A549 (cell line): ENCODE data around the gene BTN2A1. TPM values are rescaled to one million over a fixed set of nuclear protein-coding genes. Genes with fewer than 3 reads are reported as not detected.

ENCODE experiments used
- ATAC-seq, 2 experiments: fragments of 200-7000 bp in 1 of 2; fragments of >200 bp in 1 of 2; cut with Nextera tagmentation in 1 of 2; cut with Tn5 transposase in 1 of 2; 3 replicates each; pipeline versions ENCODE4 v1.8.0 to v1.9.1; 2018 to 2020; ENCODE audit warnings: mild to moderate bottlenecking in 1 of 2, moderate library complexity in 1 of 2
- CTCF ChIA-PET: fragments of 300-600 bp; sonication (Branson Sonifier 250); formaldehyde crosslinking; extraction: SDS; loops from one replicate; lab custom pipeline; 2021; ENCODE audit warnings: antibody characterized with exemption, inconsistent platforms; lab: Yijun Ruan, JAX
- POLR2A ChIA-PET: fragments of 350-600 bp; formaldehyde crosslinking; extraction: SDS; loops from one replicate; lab custom pipeline; 2021; ENCODE audit warnings: antibody characterized with exemption, inconsistent platforms; lab: Yijun Ruan, JAX
- DNase-seq, 2 experiments: peaks; one replicate each; pipeline versions ENCODE4 v3.0.0 to v3.0.0-alpha.2; 2011 to 2016; ENCODE audit warnings: low read depth in 1 of 2, low spot score in 1 of 2
- FAIRE-seq: peaks from 2 replicates; lab custom pipeline; 2011; peaks lifted over from hg19 to GRCh38; lab: Jason Lieb, UNC
- H3K27ac ChIP-seq, 2 experiments: fragments of >200 bp; sonication (Bioruptor Twin); formaldehyde crosslinking; 3 replicates each; pipeline ENCODE4 v1.5.1; 2016 to 2017
- H3K4me1 ChIP-seq: fragments of >200 bp; sonication (Bioruptor Twin); formaldehyde crosslinking; 3 replicates; pipeline ENCODE4 v1.6.1; 2016
- H3K4me2 ChIP-seq: fragments of >200 bp; sonication (Bioruptor Twin); formaldehyde crosslinking; 3 replicates; pipeline ENCODE4 v1.6.1; 2016
- H3K4me3 ChIP-seq: fragments of >200 bp; sonication (Bioruptor Twin); formaldehyde crosslinking; 3 replicates; pipeline ENCODE4 v1.5.1; 2016
- H3K9me3 ChIP-seq: fragments of >200 bp; sonication (Bioruptor Twin); formaldehyde crosslinking; 3 replicates; pipeline ENCODE4 v1.6.1; 2016
- CBX8 ChIP-seq: fragments of 200-600 bp; sonication (generic); IDR thresholded peaks from 2 replicates; pipeline ENCODE4 v1.6.1; 2016
- EHF ChIP-seq: fragments of 250-450 bp; sonication (Bioruptor Pico); IDR thresholded peaks from 2 replicates; pipeline ENCODE4 v1.5.0; 2020; ENCODE audit warnings: mild to moderate bottlenecking
- EP300 ChIP-seq, 2 experiments: fragments of >200 bp; sonication (Bioruptor Twin); formaldehyde crosslinking; IDR thresholded peaks; 2 replicates in 1 of 2; 3 replicates in 1 of 2; pipeline ENCODE4 v1.6.1; 2016 to 2017
- ESRRA ChIP-seq: fragments of 150-350 bp; IDR thresholded peaks from 2 replicates; pipeline ENCODE4 v1.6.1; 2014; ENCODE audit warnings: mild to moderate bottlenecking, low read length, borderline replicate concordance
- HEYL ChIP-seq: fragments of 250-450 bp; sonication (Bioruptor Pico); IDR thresholded peaks from 2 replicates; pipeline ENCODE4 v1.8.0; 2021; ENCODE audit warnings: mild to moderate bottlenecking, moderate library complexity
- HOXB13 ChIP-seq: fragments of 250-450 bp; sonication (Bioruptor Pico); IDR thresholded peaks from 2 replicates; pipeline ENCODE4 v1.5.0; 2020; ENCODE audit warnings: low read depth, mild to moderate bottlenecking, moderate library complexity
- HOXB5 ChIP-seq: fragments of 250-450 bp; sonication (Bioruptor Pico); IDR thresholded peaks from 2 replicates; pipeline ENCODE4 v1.5.0; 2020; ENCODE audit warnings: mild to moderate bottlenecking, moderate library complexity
- JUNB ChIP-seq: fragments of >200 bp; sonication (Bioruptor Twin); formaldehyde crosslinking; IDR thresholded peaks from 2 replicates; pipeline ENCODE4 v1.6.1; 2016
- KDM1A ChIP-seq: fragments of 200-600 bp; sonication (generic); IDR thresholded peaks from 2 replicates; pipeline ENCODE4 v1.6.1; 2016; ENCODE audit warnings: low read depth, mild to moderate bottlenecking
- KDM5A ChIP-seq: fragments of 200-600 bp; sonication (generic); IDR thresholded peaks from 2 replicates; pipeline ENCODE4 v1.6.1; 2016; ENCODE audit warnings: antibody characterized with exemption, mild to moderate bottlenecking
- MYC ChIP-seq: IDR thresholded peaks from 2 replicates; pipeline ENCODE4 v1.6.1; 2012; ENCODE audit warnings: mild to moderate bottlenecking, inconsistent platforms, low read length, improper control_type of control experiment, borderline replicate concordance
- NFE2L2 ChIP-seq: fragments of 150-350 bp; conservative IDR thresholded peaks from 2 replicates; pipeline ENCODE4 v1.6.1; 2014; ENCODE audit warnings: low read length
- NPAS2 ChIP-seq: fragments of 250-450 bp; sonication (Bioruptor Pico); IDR thresholded peaks from 2 replicates; pipeline ENCODE4 v1.8.0; 2022; ENCODE audit warnings: mild to moderate bottlenecking, moderate library complexity, borderline replicate concordance
- POLR2A ChIP-seq: IDR thresholded peaks from 2 replicates; pipeline ENCODE4 v1.6.1; 2012; ENCODE audit warnings: mild to moderate bottlenecking, low read length
- POLR2AphosphoS2 ChIP-seq: conservative IDR thresholded peaks from 2 replicates; pipeline ENCODE4 v1.6.1; 2012; ENCODE audit warnings: low read length, improper control_type of control experiment, inconsistent platforms
- RARB ChIP-seq: fragments of 250-450 bp; sonication (Bioruptor Pico); IDR thresholded peaks from 2 replicates; pipeline ENCODE4 v1.8.0; 2021; ENCODE audit warnings: mild to moderate bottlenecking, moderate library complexity
- RNF2 ChIP-seq: fragments of 200-600 bp; sonication (generic); IDR thresholded peaks from 2 replicates; pipeline ENCODE4 v1.6.1; 2016; ENCODE audit warnings: low read depth, mild to moderate bottlenecking, antibody characterized with exemption, moderate library complexity, borderline replicate concordance
- SMC3 ChIP-seq: fragments of >200 bp; sonication (Bioruptor Twin); formaldehyde crosslinking; IDR thresholded peaks from 3 replicates; pipeline ENCODE4 v1.6.1; 2018; ENCODE audit warnings: inconsistent platforms
- TP53 ChIP-seq: fragments of 250-450 bp; sonication (Bioruptor Pico); IDR thresholded peaks from 2 replicates; pipeline ENCODE4 v1.5.0; 2021; ENCODE audit warnings: mild to moderate bottlenecking, moderate library complexity
- ZSCAN20 ChIP-seq: fragments of 250-450 bp; sonication (Bioruptor Pico); IDR thresholded peaks from 2 replicates; pipeline ENCODE4 v1.8.0; 2022; ENCODE audit warnings: mild to moderate bottlenecking, moderate library complexity
- WGBS: methylation state at CpG from one replicate; pipeline ENCODE4 v1.1.6; 2017; ENCODE audit errors: missing lambda C conversion rate; 5-methylcytosine and 5-hydroxymethylcytosine counted together
- polyA plus RNA-seq, 4 experiments: library from polyadenylated mRNA; depleted of rRNA in 3 of 4; stranded (reverse); fragments of >200 nt; fragmentation: RNase III in 1 of 4; extraction: RNeasy Plus Mini Kit Qiagen cat#74134 plus additional on column Dnase treatment in 1 of 4; gene quantifications; 2 replicates in 3 of 4; 3 replicates in 1 of 4; pipeline ENCODE4 v1.2.3, GENCODE V29; 2011 to 2017
- TF ChIP-seq, protein P1 (sequence below): IDR thresholded peaks from 2 replicates; pipeline ENCODE4 v1.6.1; 2012
- TF ChIP-seq, protein P2 (sequence below): fragments of 150-350 bp; IDR thresholded peaks from 2 replicates; pipeline ENCODE4 v1.6.1; 2014; ENCODE audit warnings: low read depth, mild to moderate bottlenecking, low read length
- TF ChIP-seq, protein P3 (sequence below): fragments of 250-450 bp; sonication (Bioruptor Pico); IDR thresholded peaks from 2 replicates; pipeline ENCODE4 v1.5.0; 2021; ENCODE audit warnings: mild to moderate bottlenecking, moderate library complexity, borderline replicate concordance
- TF ChIP-seq, protein P4 (sequence below): fragments of 450-650 bp; IDR thresholded peaks from 2 replicates; pipeline ENCODE4 v1.6.1; 2014; ENCODE audit warnings: antibody characterized with exemption

Gene BTN2A1
- polyA plus RNA-seq, 2 of the 4 experiments (the other 2 are of a cell fraction): 20.3 to 20.7 TPM

DNA sequence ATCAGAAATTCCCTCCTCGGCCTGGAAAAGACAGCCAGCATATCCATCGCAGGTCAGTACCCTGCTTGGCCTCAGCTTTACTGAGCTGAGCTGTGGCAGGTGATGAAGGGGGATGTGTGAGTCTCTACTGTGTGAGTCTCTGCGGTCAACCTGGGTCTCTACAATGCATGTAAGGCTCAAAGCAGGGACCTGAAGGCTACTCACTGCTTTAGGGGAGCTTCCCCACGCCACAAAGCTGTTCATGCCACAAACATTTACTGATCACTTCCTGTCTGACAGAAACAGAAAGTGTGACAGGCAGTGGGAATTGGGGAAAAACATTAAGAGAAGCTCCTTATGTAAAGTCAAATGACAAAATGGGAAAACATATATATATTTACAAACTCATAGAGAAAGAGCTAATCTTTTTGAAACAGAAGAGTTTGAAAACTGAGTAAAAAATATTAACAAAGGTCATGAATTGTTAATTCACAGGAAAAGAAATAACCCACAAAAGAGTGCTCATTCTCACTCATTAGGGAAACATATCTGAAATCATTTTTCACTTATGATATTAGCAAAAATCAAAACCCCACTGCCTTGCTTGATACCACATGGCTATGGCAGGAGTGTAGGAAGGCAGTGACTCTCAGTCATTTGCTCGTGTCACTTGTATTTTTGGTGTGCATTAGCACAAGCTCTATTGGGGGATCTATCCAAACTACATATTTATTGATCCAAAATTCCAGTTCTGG, 11.7 kb upstream of the BTN2A1 start:
- TF ChIP-seq EP300 (IDR thresholded peaks at IDR 0.05): no peak
- no peak for TF ChIP-seq HOXB5
- TF ChIP-seq POLR2A: no peak
- no peak for TF ChIP-seq KDM5A
- TF ChIP-seq RNF2: no peak
- TF ChIP-seq KDM1A: no peak
- TF ChIP-seq RARB (CRISPR knock-in tag): no peak
- no peak for TF ChIP-seq JUNB
- TF ChIP-seq HOXB13 (CRISPR knock-in tag): no peak
- no peak for TF ChIP-seq CBX8
- TF ChIP-seq, protein P1, sequence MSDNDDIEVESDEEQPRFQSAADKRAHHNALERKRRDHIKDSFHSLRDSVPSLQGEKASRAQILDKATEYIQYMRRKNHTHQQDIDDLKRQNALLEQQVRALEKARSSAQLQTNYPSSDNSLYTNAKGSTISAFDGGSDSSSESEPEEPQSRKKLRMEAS: no peak
- TF ChIP-seq, protein P2, sequence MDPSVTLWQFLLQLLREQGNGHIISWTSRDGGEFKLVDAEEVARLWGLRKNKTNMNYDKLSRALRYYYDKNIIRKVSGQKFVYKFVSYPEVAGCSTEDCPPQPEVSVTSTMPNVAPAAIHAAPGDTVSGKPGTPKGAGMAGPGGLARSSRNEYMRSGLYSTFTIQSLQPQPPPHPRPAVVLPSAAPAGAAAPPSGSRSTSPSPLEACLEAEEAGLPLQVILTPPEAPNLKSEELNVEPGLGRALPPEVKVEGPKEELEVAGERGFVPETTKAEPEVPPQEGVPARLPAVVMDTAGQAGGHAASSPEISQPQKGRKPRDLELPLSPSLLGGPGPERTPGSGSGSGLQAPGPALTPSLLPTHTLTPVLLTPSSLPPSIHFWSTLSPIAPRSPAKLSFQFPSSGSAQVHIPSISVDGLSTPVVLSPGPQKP: no peak
- WGBS: 57% methylated on average over 5 of the region's 5 CpGs
- Histone ChIP-seq H3K4me3 (no peak overlapping the region), H3K4me1 (peaks cover under 1% of the 10 kb centered on the region; the same call in 1 of the 3 replicates), H3K4me2 (no peak overlapping the region), H3K9me3 (no peaks in the 10 kb centered on the region), H3K27ac (no peak overlapping the region)
- CTCF ChIA-PET: interaction anchor here (0.7 to 2.0 kb wide), 3 partner anchors 10 to 105 kb away, joined by 3 to 8 read pairs (median 4); no protein-coding TSS in a partner anchor
- ATAC-seq (no peak), DNase-seq (no peak), FAIRE-seq (no peak)
- POLR2A ChIA-PET: no interaction called here

DNA sequence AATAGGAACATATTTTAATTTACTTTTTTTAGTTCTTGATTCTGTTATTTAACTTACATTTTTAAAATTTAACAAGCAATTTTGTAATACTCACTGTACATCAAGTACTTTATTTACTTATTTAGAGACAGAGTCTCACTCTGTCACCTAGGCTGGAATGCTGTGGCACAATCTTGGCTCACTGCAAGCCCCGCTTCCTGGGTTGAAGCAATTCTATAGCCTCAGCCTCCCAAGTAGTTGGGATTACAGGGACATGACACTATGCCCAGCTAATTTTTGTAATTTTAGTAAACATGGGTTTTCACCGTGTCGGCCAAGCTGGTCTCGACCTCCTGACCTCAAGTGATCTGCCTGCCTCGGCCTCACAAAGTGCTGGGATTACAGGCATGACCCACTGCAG, 10.5 kb upstream of the BTN2A1 start:
- CTCF ChIA-PET: no interaction called here
- TF ChIP-seq, protein P3, sequence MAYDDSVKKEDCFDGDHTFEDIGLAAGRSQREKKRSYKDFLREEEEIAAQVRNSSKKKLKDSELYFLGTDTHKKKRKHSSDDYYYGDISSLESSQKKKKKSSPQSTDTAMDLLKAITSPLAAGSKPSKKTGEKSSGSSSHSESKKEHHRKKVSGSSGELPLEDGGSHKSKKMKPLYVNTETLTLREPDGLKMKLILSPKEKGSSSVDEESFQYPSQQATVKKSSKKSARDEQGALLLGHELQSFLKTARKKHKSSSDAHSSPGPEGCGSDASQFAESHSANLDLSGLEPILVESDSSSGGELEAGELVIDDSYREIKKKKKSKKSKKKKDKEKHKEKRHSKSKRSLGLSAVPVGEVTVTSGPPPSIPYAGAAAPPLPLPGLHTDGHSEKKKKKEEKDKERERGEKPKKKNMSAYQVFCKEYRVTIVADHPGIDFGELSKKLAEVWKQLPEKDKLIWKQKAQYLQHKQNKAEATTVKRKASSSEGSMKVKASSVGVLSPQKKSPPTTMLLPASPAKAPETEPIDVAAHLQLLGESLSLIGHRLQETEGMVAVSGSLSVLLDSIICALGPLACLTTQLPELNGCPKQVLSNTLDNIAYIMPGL (CRISPR knock-in tag): no peak
- TF ChIP-seq RARB (CRISPR knock-in tag): no peak
- TF ChIP-seq, protein P4, sequence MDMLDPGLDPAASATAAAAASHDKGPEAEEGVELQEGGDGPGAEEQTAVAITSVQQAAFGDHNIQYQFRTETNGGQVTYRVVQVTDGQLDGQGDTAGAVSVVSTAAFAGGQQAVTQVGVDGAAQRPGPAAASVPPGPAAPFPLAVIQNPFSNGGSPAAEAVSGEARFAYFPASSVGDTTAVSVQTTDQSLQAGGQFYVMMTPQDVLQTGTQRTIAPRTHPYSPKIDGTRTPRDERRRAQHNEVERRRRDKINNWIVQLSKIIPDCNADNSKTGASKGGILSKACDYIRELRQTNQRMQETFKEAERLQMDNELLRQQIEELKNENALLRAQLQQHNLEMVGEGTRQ: no peak
- TF ChIP-seq ESRRA: no peak
- TF ChIP-seq MYC: no peak
- no peak for TF ChIP-seq POLR2AphosphoS2
- no peak for TF ChIP-seq ZSCAN20 (CRISPR knock-in tag)
- no peak for TF ChIP-seq NPAS2 (CRISPR knock-in tag)
- no peak for TF ChIP-seq SMC3
- no peak for TF ChIP-seq HEYL (CRISPR knock-in tag)
- TF ChIP-seq POLR2A: no peak
- no peak for TF ChIP-seq EP300 (IDR thresholded peaks at IDR 0.05)
- TF ChIP-seq TP53 (CRISPR knock-in tag): no peak
- no peak for TF ChIP-seq NFE2L2
- TF ChIP-seq EHF: no peak
- no peak for ATAC-seq
- POLR2A ChIA-PET: no interaction called here
- WGBS: 90% methylated on average over 5 of the region's 5 CpGs
- DNase-seq: no peak
- Histone ChIP-seq H3K27ac (no peak overlapping the region), H3K4me1 (no peaks in the 10 kb centered on the region), H3K4me2 (no peak overlapping the region), H3K9me3 (no peaks in the 10 kb centered on the region), H3K4me3 (no peak overlapping the region)
- no peak for FAIRE-seq
